Activated CD8-positive, alpha-beta memory T cell treated with anti-CD3 and anti-CD28 coated beads for 1 hour (primary cell): ENCODE results near the gene TBC1D8.

Experiments
- DNase-seq, 2 donors: peaks; one replicate each; pipeline ENCODE4 v3.0.0-alpha.2; 2020; ENCODE audit warnings: low read depth in 1 of 2; ENCODE audit errors: extremely low read depth in 1 of 2

TBC1D8 gene

DNA sequence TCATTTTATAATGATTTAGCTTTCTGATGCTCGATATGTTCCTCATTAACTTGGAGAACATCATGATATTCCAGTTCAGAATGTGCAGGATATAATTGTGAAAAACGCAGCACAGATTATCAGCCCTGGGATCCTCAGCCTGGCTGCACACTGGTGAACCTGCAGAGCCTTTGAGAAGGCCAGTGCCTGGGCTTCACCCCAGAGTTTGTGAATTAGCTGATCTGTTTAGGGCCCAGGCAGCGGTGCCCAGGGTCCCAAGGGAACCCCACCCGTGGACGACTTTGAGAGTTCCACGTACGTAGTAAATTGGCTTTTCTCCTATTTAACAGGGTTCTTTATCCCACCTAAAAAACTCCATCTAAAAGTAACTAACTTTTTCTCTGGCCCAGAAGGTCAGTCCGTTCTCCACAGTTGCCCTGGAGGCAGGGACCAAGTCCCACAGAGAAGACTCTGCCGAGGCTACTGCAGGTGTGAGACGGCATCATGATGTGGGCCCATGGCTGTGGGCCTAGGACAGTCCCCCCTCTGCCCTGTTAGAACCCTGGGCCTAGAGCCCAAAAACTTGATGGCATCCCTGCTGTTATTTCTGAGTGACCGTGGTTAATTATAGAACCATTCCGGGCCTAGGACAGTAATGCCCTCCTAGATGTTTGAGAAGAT, 188.7 kb downstream of the TBC1D8 start:
- DNase-seq: no peak

DNA sequence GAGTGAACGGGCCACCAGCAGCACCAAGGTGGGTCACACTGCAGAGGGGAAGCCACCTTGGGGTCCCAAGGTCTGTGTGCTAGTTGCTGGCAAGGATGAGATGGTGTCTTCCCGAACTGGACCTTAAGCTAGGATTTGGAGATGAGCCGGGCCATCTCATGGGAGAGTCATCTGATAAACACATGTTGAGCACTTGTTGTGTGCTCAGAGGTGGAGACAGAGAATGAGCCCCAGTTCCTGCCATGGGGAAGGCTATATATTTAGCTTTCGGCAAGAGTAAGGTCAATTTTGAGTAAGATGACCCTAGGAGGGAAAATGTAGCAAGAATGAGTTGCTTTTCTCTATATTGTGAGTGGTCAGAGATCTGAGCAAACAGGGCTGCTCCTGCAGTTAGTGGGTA, 190.5 kb downstream of the TBC1D8 start:
- DNase-seq: no peak

DNA sequence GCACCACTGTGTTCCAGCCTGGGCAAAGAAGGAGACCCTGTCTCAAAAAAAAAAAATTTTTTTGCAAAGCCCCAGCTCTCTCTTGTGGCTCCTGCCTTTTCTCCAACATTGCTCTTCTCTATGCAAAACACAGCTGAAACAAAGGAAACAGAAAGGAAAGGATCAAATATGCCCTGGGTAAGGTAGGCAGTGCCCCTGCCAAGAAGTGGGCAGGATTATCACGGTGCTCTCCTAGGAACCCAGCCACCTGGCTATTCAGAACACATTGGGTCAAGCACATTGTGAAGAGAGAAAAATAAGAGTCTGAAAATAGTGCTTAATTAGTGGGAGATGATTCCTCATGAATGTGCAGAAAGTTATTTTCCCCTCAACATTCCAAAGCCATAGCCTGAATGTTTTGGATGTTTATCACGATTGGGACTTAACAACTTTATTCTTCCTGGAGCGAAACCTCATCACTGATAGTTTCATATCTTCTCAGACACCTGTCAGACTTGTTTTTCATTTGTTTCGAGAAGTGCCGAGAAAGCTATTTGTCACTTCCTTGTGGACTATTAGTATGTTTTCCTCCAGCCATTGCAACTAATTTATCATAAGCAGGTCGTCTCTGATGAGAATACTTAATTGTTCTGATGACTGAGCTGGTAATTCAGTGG, 191.8 kb downstream of the TBC1D8 start:
- DNase-seq: no peak

DNA sequence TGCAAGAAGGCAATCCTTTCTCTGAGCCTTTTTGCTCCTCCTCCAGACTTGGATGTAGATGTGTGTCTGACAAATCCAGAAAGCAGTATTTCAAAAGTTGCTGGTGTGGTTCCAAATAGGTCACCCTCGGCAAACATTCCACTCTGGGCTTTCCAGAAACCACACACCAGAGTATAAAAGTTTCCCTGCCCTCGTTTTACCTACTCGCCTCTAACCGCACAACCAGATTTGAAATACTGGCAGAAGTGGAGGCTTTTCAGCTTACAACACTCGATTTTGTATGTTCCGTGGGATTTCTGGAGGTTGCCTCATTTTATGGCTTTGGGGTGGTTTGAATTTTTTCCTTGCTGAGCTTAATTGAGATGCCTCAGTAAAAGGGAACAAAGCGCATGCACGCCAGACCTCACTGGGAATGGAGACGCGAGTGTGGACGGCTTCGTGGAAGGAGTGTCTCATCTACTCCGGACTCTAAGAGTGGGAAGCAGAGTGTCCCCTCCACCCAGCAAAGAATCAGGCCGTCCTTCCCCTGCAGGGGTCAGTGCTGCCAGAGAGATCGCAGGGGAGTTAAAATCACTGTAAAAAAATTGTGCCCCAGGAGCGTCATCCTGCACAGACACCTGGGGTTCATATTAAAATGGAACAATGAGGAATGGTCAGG, 193.1 kb downstream of the TBC1D8 start:
- DNase-seq: no peak
